NCI-H2081 (cell line): ENCODE results near the gene PHF13.

Experiments used
- DNase-seq, 2 experiments: peaks; one replicate each; lab custom pipeline; 2025; lab: John Stamatoyannopoulos, UW

Gene PHF13

DNA sequence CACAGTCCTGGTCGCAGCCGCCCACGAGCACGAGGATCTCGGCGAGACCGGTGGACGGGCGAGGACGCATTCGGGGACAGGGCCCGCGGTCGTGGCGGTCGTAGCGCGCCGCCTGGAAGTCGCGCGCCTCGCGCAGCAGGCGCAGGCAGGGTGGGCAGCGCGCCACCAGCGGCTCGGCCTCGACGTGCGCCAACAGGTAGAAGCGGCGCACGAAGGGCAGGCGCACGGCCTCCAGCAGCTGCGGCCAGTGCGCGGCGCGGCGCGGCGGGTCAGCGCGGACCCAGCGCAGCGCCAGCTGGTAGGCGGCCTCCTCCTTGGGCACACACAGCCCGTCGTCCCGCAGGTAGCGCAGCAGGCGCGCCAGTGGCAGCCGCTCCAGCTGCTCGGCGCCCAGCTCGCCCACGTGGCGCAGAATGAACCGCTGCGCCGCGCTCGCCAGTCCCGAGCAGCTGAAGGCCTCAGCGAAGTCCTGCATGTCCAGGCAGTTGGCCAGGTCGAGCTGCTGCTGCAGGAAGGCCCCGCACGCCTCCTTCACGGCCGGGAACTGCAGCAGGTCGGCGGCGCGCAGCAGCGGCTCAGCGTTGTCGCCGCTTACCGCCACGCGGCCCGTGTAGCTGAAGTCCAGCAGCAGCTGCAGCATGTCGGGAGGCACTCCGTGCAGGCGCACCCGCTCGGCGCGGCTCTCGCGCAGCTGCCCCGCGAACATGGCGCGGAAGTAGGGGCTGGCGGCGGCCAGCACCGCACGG lies 11.4 kb upstream of the PHF13 start:
- DNase-seq: peak; percentile 20 to 74

DNA sequence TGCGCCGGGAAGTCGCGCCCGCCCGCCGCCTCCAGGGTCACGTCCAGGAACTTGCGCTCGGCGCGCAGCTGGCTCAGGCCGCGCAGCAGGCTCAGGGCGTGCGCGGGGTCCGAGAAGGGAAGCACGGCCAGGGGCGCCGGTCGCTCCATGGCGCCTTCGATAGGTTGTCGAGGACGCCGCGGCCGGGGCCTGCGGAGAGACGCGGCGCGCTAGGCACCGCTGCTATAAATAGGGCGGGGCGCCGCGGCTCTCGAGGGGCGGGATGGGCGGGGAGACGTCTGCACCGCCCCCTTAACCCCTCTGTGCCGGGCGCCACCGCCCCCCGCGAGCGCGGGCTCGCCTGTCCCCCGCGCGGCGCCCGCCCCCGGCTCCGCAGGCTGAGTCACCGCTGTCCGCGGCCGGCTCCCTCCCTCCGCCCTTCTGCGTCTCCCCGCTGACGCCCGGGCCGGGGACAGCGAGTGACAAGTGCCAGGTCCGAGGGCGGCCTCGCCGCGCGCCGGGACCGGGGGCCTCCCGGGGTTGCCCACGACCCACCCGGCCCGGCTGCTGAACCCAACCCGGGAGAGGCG lies 10.8 kb upstream of the PHF13 start, which contains the start of gene KLHL21:
KLHL21 (minus strand) TSS at position 201 of the 569 bp plus-strand sequence; CDS start at position 149, 52 bp downstream.
- peak; percentile 65 to 77 for DNase-seq

DNA sequence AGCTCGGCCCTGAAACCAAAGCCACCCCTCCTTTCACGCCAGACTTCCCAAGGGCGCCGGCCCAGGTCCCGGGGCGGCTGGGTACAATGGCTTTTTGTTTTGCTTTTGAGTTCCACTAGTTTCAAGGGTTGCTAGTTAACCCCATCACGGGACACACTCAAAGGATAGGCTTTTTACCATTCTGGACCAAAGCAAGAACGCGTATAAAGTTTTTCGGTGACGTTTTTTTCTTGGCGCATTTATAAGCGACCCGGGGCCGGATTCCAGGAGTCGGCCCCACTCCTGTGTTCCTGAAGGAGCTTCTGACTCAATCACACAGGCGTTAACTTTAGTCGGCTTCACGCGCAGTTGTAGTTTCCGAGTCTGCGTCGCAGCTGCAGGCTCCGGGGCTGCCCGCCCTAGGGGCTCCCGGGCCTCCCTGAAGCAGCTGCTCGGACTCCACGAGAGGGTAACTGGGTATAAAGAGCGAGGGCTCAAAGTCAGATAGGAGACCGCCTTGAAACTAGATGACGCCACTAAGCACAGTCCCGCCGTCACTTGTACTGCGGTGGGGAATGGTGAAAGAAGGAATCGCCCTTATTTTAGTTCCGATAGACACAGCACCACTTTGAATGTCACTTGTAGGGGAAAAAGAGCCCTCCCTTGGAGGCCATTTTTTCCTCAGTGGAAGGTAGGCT lies 10.2 kb upstream of the PHF13 start:
- DNase-seq: no peak

DNA sequence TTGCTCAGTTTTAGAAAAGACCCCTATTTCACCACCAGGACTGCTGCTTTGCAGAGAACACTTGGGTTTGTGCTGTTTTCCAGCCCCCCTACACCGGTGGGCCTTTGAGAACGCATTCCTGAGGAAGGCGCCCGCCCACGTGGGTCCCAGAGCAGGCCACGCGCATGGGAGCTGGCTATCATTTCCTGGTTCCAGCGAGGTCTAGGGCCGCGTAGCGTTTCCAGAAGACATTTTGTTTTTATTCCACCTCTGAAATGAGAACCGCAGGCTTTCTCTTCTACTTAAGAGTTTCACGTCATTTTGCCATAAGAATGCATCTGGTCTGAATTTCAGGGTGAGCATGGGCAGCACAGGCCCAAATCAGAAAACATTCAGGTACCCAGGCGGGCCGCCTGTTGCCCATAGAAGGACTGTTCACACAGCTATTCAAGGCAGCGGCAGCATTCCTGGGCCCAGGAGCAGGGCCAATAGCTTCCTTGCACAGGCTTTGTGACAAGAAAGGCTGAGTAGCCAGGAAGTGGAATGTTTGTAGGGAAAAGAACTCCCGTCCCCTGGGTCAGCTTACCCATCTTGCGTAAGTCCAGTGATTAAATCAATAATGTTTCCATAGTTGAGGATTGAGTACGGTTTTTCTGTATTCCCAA lies 9.5 kb upstream of the PHF13 start:
- DNase-seq: no peak

DNA sequence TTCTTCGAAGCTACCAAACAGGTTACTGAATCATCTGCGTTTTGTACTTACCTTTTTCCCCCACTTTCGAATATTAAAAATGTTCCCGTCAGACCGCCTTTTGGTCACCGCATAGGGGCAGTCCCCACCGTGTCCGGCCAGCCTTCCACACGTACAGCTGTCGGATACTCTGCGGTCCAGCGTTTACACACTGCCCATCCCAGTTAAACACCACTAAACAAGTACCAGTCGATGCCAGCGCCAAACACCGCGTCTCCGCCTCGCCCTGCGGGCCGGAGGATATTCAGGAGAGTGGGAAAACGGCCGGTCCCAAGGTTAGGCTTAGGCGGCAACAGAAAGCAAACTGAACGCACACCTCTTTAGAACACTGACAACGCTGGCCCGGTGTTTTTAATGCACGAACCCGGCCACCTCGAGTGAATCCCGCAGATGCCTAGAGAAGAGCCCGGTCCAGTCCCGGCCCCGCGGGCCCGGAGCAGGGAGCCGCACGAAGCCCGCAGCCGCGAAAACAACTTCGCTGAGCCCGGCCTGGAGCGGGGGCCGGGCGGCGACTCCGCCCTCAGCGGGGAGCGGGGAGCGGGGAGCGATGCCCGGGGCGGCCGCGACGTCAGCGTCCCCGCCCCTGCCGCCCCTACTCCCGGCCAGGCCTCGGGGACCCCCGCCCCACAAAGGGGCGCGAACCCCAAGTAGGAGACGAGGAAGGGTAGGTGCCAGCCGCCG lies 730 bp upstream of the PHF13 start:
- DNase-seq: peak in 1 of 2 experiments; percentile 70

DNA sequence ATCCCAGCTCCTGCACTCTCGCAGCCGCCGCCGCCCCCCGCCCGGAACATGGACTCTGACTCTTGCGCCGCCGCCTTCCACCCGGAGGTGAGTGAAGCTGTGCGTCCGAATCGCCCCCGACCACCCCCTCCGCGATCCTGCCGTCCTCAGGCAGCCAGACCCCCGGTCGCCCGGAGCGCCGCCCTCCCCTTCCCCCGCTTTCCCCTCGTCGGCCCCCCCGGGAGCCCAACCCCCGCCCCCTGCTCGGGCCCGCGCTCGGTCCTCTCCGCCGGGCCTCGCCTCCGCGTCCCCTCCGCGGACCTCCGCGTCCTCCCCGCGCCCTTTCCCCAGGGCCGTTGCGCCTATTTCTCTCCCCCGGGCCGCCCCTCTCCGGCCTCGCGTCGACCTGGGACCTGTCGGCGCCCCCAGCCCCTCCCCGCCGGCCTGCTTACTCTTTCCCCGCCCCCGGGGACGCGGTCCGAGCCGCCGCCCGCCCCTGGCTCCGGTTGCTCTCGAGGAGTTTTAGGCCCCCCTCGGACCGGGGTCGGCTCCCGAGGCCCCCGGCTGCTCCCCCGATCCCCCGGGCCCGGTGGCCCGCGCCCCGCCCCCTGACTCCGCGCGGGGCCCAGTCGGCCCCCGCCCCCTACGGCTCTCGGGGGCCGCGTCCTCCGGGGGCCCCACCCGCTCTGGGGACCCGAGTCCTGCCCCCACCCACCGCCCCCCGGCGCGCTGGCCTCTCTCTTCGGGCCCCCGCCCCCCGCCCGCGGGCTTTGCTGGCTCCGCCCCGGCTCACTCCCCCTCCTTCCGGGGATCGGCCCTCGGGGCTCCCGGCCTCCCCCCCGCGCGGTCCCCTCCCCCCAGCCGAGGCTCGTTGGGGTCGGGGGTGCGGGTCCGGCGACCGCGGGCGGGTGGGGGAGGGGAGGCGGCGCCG lies 743 bp downstream of the PHF13 start:
- DNase-seq: peak in 1 of 2 experiments; percentile 21

DNA sequence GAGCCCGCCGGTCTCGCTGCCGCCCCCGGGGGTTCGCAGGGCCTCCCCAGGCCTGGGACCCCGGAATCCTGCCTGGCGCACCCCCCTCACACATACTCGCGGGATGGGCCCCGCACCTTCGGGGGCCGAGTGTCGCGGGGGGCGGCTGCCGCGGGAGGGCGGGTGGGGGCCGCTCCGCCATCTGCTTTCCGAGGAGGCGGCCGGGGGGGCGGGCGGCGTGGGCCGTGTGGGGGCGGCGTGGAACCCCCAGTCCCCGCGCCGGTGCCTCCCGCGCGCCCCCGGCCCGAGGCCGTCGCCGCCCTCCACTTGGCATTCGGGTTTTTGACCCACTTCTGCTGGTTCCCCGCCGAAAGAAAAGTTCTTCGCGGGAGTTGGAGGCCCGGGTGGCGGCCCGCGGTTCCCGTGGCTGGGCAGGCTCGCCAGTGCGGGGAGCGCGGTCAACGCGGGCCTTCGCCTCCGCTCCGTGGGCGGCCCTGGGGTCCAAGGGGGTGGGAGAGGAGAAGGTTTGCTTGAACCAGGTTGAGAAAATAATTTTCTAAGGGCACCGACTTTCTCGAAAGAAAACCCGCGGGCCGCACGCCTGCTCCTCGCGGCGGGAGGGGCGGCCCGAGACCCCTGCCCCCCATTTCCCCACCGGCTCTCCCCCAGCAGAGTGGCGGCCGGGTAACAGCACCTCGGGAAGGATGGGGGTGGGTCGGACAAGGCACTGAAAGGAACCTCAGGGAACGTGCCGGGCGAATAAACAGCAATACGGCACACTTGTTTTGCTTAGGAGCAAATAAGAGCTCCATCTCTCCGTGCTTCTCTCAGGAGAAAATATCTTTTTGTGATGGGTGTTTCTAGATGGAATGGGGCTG lies 1.6 kb downstream of the PHF13 start:
- DNase-seq: no peak

DNA sequence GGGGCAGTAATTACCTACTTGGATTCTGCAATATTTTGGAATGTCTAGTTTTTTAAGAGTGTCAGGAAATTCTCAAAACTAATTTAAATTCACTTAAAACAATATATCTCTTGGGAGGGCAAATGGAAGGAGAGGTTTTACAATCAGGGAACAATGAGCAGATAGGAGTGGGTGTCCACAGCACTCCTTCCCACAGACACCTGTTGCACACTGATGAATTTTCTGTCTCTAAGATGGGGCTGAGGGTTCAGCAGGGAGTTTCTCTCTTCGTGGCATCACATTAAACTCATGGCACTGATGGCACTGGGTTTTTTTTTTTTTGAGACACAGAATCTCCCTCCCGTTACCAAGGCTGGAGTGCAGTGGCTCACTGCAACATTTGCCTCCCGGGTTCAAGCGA lies 5.5 kb downstream of the PHF13 start:
- no peak for DNase-seq

DNA sequence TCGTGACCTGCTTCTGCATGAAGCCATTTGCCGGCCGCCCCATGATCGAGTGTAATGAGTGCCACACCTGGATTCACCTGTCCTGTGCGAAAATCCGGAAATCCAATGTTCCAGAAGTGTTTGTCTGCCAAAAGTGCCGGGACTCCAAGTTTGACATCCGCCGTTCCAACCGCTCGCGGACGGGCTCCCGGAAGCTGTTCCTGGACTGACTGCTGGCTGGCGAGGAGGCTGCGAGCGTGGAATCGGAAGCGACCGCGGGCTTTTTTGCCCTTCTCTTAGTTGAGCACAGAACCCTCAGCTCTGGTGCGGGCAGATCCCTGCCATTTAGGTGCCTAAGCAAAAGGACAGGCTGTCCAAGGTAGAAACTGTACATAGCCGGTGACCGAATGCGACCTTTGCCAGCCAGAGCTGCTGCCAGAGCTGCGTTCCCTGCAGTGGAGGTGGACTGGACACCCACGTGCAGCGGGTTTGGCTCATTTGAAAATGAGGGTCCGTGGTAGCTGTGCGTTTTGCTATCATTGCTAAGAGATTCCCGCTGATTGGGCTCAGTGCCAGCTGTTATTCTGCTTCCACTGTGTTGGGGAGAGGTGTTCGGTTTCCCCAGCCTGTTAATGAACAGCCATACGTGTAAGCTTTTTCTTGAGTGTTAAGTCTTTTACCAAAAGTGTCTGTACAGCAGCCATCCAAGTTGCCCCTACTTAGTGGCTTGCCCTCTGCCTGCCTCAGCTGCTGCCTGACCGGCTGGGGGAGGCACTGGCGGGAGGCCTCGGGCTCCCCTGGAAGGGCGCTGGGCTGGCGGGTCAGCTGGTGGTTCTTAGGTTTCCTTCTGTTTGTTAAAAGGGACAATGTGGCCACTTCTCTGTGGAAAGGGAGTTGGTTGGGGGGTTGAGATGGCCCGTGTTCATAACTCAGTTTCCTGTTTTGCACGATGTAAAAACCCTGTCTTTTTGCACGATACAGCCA lies 8.2 kb downstream of the PHF13 start:
- peak in 1 of 2 experiments; percentile 29 for DNase-seq

DNA sequence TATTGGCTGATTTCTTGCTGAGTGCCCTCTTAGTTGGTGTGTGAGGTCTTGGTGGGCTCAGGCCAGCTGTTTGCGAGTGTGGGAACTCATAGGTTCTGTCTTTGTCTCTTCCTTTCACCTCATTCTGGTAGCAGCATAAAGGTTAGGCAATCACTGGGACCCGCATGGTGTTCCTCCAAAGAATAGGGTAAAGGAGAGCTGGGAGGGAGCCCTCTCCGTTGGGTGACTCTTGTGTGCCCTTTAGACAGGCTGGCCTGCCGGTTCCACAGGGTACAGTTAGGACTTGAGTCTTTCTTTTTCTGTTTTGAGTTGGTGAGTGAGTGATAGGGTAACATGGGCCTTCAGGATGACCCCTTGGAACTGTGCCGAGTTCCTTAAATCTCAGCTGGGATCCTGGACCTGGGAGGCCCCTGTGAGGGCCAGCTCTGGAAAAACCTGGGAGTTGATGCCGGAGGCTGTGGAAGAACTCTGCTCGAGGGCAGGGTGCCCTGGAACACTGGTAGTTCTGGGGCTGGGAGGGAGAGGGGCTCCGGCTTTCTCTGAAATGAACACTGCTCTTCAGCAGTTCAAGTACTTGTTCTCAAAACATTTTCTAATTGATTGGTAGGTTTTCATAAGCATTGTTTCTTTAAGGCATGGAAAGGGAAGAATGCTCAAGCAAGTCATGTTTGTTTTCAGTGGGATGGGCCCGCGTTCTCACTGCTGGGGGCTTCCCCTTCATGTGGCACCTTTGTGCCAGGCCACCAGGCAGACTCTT lies 9.0 kb downstream of the PHF13 start:
- DNase-seq: no peak

DNA sequence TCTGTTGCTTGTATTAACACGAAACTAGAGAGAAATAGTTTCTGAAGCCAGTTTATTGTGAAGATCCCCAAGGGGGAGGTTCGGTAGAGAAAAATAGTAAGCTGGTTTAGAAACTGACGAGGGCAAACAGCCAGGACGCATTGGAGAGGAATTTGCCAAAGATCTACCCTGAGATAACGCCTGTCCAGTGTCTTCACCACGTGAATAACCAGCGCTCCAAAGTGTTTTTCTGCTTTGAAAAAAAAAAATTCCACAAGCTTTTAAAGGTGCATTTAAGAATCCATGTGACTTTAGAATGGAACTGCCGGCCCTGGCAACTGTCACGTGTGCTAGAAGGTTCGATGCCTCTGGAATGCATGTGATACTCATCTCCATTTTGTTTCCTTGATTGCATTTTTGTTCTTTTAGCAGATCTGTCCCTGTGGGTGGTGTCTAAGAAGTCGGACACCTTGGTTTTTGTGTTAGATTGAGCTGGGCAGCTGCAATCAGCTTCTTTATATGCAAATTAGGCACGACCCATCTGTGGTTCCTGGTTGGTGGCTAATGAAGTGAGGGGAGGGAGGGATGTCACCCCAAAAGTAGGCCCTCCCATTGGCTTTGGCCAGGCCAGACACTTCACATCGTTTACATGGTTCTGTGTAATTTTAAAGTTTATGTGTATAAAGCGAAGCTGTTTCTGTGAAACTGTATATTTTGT lies 9.9 kb downstream of the PHF13 start:
- no peak for DNase-seq

DNA sequence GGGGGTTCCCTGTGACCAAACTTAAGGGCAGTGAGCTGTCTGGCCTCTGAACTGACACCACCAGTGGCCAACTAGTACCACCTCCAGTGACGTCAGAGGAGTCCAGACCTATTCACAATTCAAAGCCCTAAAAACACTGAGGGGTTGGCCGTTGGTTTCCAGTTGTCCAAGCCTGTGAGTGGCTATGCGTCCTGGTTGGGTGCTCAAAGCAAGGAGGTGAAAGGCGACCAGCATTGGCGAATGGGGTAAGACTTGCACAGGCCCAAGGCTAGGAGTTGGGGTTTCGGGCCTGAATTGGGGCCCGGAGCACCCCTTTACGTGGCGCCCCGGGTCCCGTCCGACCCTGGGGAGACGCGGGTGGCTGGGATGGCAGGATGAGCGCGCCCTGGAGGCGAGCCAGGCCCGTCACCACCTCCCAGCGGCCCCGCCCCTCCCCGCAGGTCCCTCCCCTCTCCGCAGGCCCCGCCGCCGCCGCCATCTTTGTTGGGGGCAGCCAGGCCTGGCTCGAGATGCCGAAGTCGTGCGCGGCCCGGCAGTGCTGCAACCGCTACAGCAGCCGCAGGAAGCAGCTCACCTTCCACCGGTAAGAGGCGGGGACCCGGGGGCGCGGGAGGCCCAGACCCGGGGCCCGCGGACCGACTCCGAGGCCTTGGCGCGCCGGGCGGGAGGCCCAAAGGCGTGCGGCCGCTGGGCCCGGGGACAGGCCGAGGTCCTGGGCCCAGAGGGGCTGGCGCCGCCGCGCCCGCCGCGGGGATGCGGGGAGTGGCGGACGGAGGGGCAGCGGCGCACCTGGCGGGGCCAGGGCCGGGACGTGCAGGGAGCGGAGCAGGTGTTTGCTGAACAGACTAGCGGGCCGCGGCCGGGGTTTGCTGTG lies 11.4 kb downstream of the PHF13 start, which contains the start of gene THAP3:
THAP3 (plus strand) TSS at position 159 of the 874 bp plus-strand sequence; CDS start at position 510, 351 bp downstream.
- DNase-seq: peak; percentile 80 to 87

DNA sequence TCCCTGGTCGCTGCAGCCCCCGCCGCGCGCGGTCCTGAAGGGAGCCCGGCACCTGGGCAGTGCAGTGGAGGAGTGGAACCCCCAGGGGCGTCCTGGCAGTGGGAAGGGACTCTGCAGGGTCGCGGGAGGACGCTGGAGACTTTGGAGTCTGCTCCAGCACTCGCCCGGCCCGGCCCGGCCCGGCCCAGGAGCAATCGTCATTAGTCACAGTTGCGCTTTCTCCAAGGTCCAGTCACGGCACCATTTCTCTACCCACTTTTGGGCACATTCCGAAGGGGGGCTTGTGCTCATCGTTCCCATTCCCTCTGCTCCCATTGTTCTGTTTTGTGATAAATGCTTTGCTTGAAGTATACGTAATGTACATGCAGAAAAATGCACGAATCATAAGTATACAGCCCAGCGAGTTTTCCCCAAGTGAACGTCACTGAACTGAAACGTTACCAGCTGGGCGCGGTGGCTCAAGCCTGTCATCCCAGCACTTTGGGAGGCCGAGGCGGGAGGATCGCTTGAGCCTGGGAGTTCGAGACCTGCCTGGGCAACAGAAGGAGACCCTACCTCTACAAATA lies 12.1 kb downstream of the PHF13 start:
- DNase-seq: no peak

DNA sequence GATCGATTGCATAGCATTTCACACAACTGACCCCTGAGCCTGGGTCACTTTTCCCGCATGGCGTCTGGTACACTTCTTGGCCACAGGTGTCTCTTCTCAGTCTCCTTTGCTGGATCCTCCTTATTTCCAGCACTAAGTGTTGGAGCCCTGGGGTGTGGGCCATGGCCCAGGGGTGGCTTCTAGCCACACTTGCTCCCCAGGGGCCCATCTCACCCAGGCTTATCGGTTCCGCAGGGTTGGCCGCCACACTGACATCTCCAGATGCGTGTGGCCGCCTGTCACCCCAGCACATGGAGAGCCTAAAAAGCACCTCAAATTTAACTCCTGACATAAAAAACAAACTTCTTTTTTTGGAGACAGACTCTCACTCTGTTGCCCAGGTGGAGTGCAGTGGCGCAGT lies 13.5 kb downstream of the PHF13 start:
- no peak for DNase-seq

DNA sequence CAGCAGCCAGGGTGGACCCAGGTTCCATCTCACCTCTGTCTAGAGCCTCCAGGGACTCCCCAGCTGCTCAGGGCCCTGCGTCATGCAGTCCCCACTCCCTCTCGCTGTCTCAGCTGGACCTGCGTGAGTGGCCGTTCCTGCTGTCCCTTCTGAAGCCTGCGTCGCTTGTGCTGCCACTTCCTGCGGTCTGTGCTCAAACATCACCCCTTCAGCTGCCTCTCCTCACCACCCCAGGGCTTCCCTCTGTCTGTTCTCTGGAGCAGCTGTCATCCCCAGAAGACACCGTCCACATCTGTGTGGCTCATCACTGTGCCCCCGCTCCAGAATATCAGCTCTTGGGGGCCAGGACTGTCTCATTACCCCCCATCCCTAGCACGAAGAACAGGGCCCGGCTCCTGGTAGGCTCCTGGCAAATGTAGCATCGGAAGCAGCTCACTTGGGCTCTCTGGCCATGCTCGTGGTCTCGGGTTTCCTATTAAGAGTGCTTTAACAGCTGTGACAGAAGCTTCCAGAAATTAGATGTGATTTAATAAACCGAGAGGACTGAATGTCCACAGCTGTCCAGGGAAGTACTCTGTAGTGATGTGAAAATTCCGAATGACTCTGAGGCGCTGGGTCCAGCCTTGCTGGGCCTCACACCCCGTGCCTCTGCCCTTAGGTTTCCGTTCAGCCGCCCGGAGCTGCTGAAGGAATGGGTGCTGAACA lies 14.5 kb downstream of the PHF13 start:
- DNase-seq: no peak
